K562 (cell line): ENCODE measurements around the gene LRRC25. TPM values are rescaled to one million over a fixed set of nuclear protein-coding genes. Genes with fewer than 3 reads are reported as not detected.

Experiments used
- AFF4 ChIP-seq: sonication (generic); formaldehyde crosslinking; IDR thresholded peaks from 2 replicates; pipeline ENCODE4 v1.8.0; 2023; ENCODE audit warnings: mild to moderate bottlenecking, missing genetic modification reagents
- CCAR2 ChIP-seq: fragments of 200-400 bp; formaldehyde crosslinking; IDR thresholded peaks from 2 replicates; pipeline ENCODE4 v1.6.1; 2017; ENCODE audit warnings: mild to moderate bottlenecking, low read depth, low read length
- CREB1 ChIP-seq, 2 experiments: sonication (generic) in 1 of 2; formaldehyde crosslinking in 1 of 2; IDR thresholded peaks; 2 replicates each; pipeline versions ENCODE4 v1.6.1 to v1.8.0; 2012 to 2022; ENCODE audit warnings: inconsistent platforms in 1 of 2, mild to moderate bottlenecking in 1 of 2, missing genetic modification reagents in 1 of 2, moderate library complexity in 1 of 2
- CTCF ChIP-seq, 3 experiments: IDR thresholded peaks in 2 of 3; conservative IDR thresholded peaks in 1 of 3; 2 replicates each; pipeline ENCODE4 v1.5.1; 2011 to 2012; ENCODE audit warnings: low read length in 3 of 3, mild to moderate bottlenecking in 3 of 3, control low read depth in 2 of 3, improper control_type of control experiment in 1 of 3, inconsistent platforms in 1 of 3, low read depth in 1 of 3, mixed read lengths in 1 of 3, moderate library complexity in 1 of 3; ENCODE audit not compliant: insufficient read depth in 2 of 3
- EHMT2 ChIP-seq: fragments of 450-650 bp; IDR thresholded peaks from 2 replicates; pipeline ENCODE4 v1.6.1; 2018; ENCODE audit warnings: antibody characterized with exemption
- HMG20B ChIP-seq: fragments of 250-450 bp; sonication (Bioruptor Pico); IDR thresholded peaks from 2 replicates; pipeline ENCODE4 v1.5.0; 2021; ENCODE audit warnings: mild to moderate bottlenecking
- IRF9 ChIP-seq: fragments of 450-650 bp; IDR thresholded peaks from 2 replicates; pipeline ENCODE4 v1.6.1; 2016; ENCODE audit warnings: missing biosample characterization, missing genetic modification characterization
- LCOR ChIP-seq: sonication (generic); formaldehyde crosslinking; IDR thresholded peaks from 2 replicates; pipeline ENCODE4 v1.8.0; 2022; ENCODE audit warnings: mild to moderate bottlenecking, missing genetic modification reagents
- NFE2L1 ChIP-seq: fragments of 450-650 bp; IDR thresholded peaks from 2 replicates; pipeline ENCODE4 v1.6.1; 2016; ENCODE audit warnings: missing genetic modification characterization, low read depth, mild to moderate bottlenecking, missing compliant biosample characterization, moderate library complexity, borderline replicate concordance
- PHTF2 ChIP-seq: fragments of 250-450 bp; sonication (Bioruptor Pico); IDR thresholded peaks from 2 replicates; pipeline ENCODE4 v1.5.0; 2021; ENCODE audit warnings: mild to moderate bottlenecking
- POLR3G ChIP-seq: IDR thresholded peaks from 2 replicates; pipeline ENCODE4 v1.6.1; 2011; ENCODE audit not compliant: insufficient read length, insufficient replicate concordance; ENCODE audit errors: extremely low read depth
- RFX1 ChIP-seq: fragments of 450-650 bp; IDR thresholded peaks from 2 replicates; pipeline ENCODE4 v1.6.1; 2016; ENCODE audit warnings: mild to moderate bottlenecking, moderate library complexity
- RUNX1 ChIP-seq: sonication (generic); IDR thresholded peaks from 2 replicates; pipeline ENCODE4 v1.6.1; 2016; ENCODE audit warnings: antibody characterized with exemption, low read depth
- SIN3A ChIP-seq, 2 experiments: fragments of 150-350 bp in 1 of 2; IDR thresholded peaks; 2 replicates each; pipeline ENCODE4 v1.6.1; 2011 to 2016; ENCODE audit warnings: borderline replicate concordance in 2 of 2, low read depth in 2 of 2, low read length in 2 of 2, mild to moderate bottlenecking in 2 of 2, moderate library complexity in 2 of 2; ENCODE audit not compliant: control insufficient read depth in 1 of 2
- ZBTB33 ChIP-seq: sonication (generic); formaldehyde crosslinking; IDR thresholded peaks from 2 replicates; pipeline ENCODE4 v1.8.1; 2023; ENCODE audit warnings: mild to moderate bottlenecking, missing genetic modification reagents
- ZC3H4 ChIP-seq: sonication (generic); formaldehyde crosslinking; IDR thresholded peaks from 2 replicates; pipeline ENCODE4 v1.9.0; 2021; ENCODE audit warnings: missing genetic modification reagents, borderline replicate concordance
- ZNF12 ChIP-seq: sonication (generic); formaldehyde crosslinking; IDR thresholded peaks from 2 replicates; pipeline ENCODE4 v1.4.0; 2020; ENCODE audit warnings: mild to moderate bottlenecking, missing genetic modification reagents
- ZNF146 ChIP-seq: IDR thresholded peaks from one replicate; pipeline ENCODE4 v1.6.1; 2018; ENCODE audit warnings: missing compliant biosample characterization; ENCODE audit not compliant: unreplicated experiment
- ZNF165 ChIP-seq: fragments of 250-450 bp; sonication (Bioruptor Pico); IDR thresholded peaks from 2 replicates; pipeline ENCODE4 v1.4.0; 2020; ENCODE audit warnings: borderline replicate concordance
- ZNF263 ChIP-seq: sonication (generic); formaldehyde crosslinking; IDR thresholded peaks from 2 replicates; pipeline ENCODE4 v1.8.0; 2022; ENCODE audit warnings: mild to moderate bottlenecking, missing genetic modification reagents, borderline replicate concordance
- polyA plus RNA-seq, 8 experiments: library from polyadenylated mRNA; depleted of rRNA in 4 of 8; stranded (reverse) in 5 of 8; unstranded in 3 of 8; fragments of >200 nt; fragmentation: Nextera tagmentation in 2 of 8; fragmentation: Illumina TruSeq in 1 of 8; extraction: Ambion mirVana in 2 of 8; extraction: Trizol in 1 of 8; gene quantifications; 2 replicates each; pipeline versions ENCODE4 v1.2.1 to v1.2.3, GENCODE V29; 2011 to 2014; ENCODE audit warnings: inconsistent platforms in 1 of 8, missing spikeins in 1 of 8
- total RNA-seq, 7 experiments: library from RNA; depleted of rRNA in 6 of 7; stranded (reverse); fragments of >200 nt in 6 of 7; fragmentation: Illumina TruSeq in 2 of 7; extraction: Trizol in 2 of 7; gene quantifications; 2 replicates each; pipeline versions ENCODE4 v1.2.1 to v1.2.3, GENCODE V29; 2011 to 2021; ENCODE audit warnings: low replicate concordance in 1 of 7

Gene LRRC25
- total and polyA plus RNA-seq, 9 of the 15 experiments (the other 6 are each of a cell fraction or from before 2014, with no cell fraction given) = 0.07 to 0.36 (median 0.10) TPM; not detected in 3

- TF ChIP-seq IRF9 = no peak
- TF ChIP-seq HMG20B (CRISPR knock-in tag) = no peak
- TF ChIP-seq NFE2L1 (tag) = no peak
- no peak for TF ChIP-seq CREB1 (IDR thresholded peaks at IDR 0.05)
- TF ChIP-seq CREB1 (CRISPR knock-in tag; IDR thresholded peaks at IDR 0.05) = no peak
- no peak for TF ChIP-seq ZNF146
- TF ChIP-seq ZNF12 (CRISPR knock-in tag) = peak; percentile 96
- no peak for TF ChIP-seq PHTF2 (CRISPR knock-in tag)
- no peak for TF ChIP-seq POLR3G
- TF ChIP-seq RUNX1 = no peak
- peak; percentile 69 to 77 (median 71) for TF ChIP-seq CTCF (IDR thresholded peaks at IDR 0.05 in 2 of 3, conservative IDR thresholded peaks at IDR 0.05 in 1 of 3; ENCODE audit: insufficient read depth in 2 of 3, low read depth in 1 of 3, low read length in 3 of 3)
- TF ChIP-seq RFX1 = no peak
- TF ChIP-seq EHMT2 = no peak
- TF ChIP-seq AFF4 (CRISPR knock-in tag) = no peak
- TF ChIP-seq SIN3A (IDR thresholded peaks at IDR 0.05; ENCODE audit: borderline replicate concordance in 2 of 2, control insufficient read depth in 1 of 2, low read depth in 2 of 2, low read length in 2 of 2) = no peak
- no peak for TF ChIP-seq CCAR2
- TF ChIP-seq LCOR (CRISPR knock-in tag) = no peak
- peak; percentile 70; the same call in 1 of the 2 replicates for TF ChIP-seq ZNF263 (CRISPR knock-in tag)
- no peak for TF ChIP-seq ZNF165 (CRISPR knock-in tag)
- no peak; the same call in none of the 2 replicates for TF ChIP-seq ZBTB33 (CRISPR knock-in tag)
- 0 out of 2 replicates have a peak, but pooled peaks have one; percentile 33 for TF ChIP-seq ZC3H4 (CRISPR knock-in tag)
Measured at GRCh38 chr19:18401580-18402112, 4.2 kb upstream of the LRRC25 start (continued).
